Mammary epithelial cell (primary cell): ENCODE measurements around the gene RPS18.

ENCODE experiments used
- EZH2 ChIP-seq: IDR thresholded peaks from 2 replicates; pipeline ENCODE4 v1.6.1; 2012; ENCODE audit warnings: low read length, inconsistent platforms, borderline replicate concordance
- TF ChIP-seq, protein P1 (sequence below), 2 donors: IDR thresholded peaks in 1 of 2; conservative IDR thresholded peaks in 1 of 2; 2 replicates each; pipeline ENCODE4 v1.5.1; 2011 to 2012; ENCODE audit warnings: inconsistent platforms in 2 of 2, low read length in 2 of 2, mild to moderate bottlenecking in 2 of 2, control low read depth in 1 of 2, low read depth in 1 of 2; ENCODE audit not compliant: insufficient read depth in 1 of 2; ENCODE audit errors: extremely low read depth in 1 of 2

DNA sequence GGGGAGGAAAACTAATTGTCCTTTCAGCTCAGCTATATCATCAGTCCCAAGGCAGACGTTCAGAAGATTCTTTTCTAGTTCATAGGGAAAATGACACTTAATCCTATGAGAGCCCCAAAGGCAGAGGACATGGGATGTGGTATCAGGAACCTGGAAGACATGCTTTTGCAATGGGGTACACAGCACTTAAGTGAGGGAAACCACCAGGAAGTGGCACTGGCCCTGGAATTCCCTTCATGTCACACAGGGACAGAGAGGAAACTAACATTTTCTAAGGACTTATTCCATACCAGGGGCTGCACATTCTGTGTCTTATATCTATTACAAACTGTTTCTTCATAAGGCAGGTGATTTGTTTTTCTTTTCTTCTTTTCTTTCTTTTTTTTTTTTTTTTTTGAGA lies 28.4 kb upstream of the RPS18 start:
- TF ChIP-seq, protein P1, sequence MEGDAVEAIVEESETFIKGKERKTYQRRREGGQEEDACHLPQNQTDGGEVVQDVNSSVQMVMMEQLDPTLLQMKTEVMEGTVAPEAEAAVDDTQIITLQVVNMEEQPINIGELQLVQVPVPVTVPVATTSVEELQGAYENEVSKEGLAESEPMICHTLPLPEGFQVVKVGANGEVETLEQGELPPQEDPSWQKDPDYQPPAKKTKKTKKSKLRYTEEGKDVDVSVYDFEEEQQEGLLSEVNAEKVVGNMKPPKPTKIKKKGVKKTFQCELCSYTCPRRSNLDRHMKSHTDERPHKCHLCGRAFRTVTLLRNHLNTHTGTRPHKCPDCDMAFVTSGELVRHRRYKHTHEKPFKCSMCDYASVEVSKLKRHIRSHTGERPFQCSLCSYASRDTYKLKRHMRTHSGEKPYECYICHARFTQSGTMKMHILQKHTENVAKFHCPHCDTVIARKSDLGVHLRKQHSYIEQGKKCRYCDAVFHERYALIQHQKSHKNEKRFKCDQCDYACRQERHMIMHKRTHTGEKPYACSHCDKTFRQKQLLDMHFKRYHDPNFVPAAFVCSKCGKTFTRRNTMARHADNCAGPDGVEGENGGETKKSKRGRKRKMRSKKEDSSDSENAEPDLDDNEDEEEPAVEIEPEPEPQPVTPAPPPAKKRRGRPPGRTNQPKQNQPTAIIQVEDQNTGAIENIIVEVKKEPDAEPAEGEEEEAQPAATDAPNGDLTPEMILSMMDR (conservative IDR thresholded peaks at IDR 0.05 in 1 of 2, IDR thresholded peaks at IDR 0.05 in 1 of 2; ENCODE audit: extremely low read depth in 1 of 2, insufficient read depth in 1 of 2, low read depth in 1 of 2, low read length in 2 of 2), result no peak
- TF ChIP-seq EZH2, result no peak
